Heart right ventricle (tissue), 16 donors: ENCODE data around the gene RASA4B. TPM values are rescaled to one million over a fixed set of nuclear protein-coding genes. Genes with fewer than 3 reads are reported as not detected.

ENCODE experiments used
- ATAC-seq, 8 donors: fragments of 200-7000 bp; cut with Tn5 transposase; one replicate each; pipeline ENCODE4 v1.9.1; 2020; ENCODE audit warnings: mild to moderate bottlenecking in 8 of 8, moderate library complexity in 8 of 8, moderate number of reproducible peaks in 1 of 8
- DNase-seq, 2 donors: peaks; one replicate each; pipeline ENCODE4 v3.0.0-alpha.2; 2020
- H3K27ac ChIP-seq, 10 donors: fragments of 200-600 bp; sonication (generic) in 2 of 10; one replicate each; pipeline versions ENCODE4 v1.5.0 to v1.8.0; 2020 to 2022; ENCODE audit warnings: mild to moderate bottlenecking in 3 of 10
- H3K27me3 ChIP-seq, 7 donors: fragments of 200-600 bp; one replicate each; pipeline ENCODE4 v1.8.0; 2021 to 2022; ENCODE audit warnings: mild to moderate bottlenecking in 2 of 7
- H3K36me3 ChIP-seq, 9 donors: fragments of 200-600 bp; sonication (generic) in 1 of 9; one replicate each; pipeline versions ENCODE4 v1.5.0 to v1.8.0; 2020 to 2022; ENCODE audit warnings: mild to moderate bottlenecking in 2 of 9
- H3K4me1 ChIP-seq, 9 donors: fragments of 200-600 bp; sonication (generic) in 1 of 9; one replicate each; pipeline versions ENCODE4 v1.5.0 to v1.8.0; 2020 to 2022; ENCODE audit warnings: mild to moderate bottlenecking in 4 of 9
- H3K4me3 ChIP-seq, 10 donors: fragments of 200-600 bp; sonication (generic) in 2 of 10; one replicate each; pipeline versions ENCODE4 v1.5.0 to v1.8.0; 2020 to 2022; ENCODE audit warnings: mild to moderate bottlenecking in 7 of 10, moderate library complexity in 2 of 10
- H3K9me3 ChIP-seq, 11 donors: fragments of 200-600 bp in 10 of 11; sonication (generic) in 2 of 11; one replicate each; pipeline versions ENCODE4 v1.5.0 to v1.8.0; 2013 to 2022; ENCODE audit warnings: mild to moderate bottlenecking in 2 of 11, control low read depth in 1 of 11, moderate library complexity in 1 of 11
- CTCF ChIP-seq, 9 donors: fragments of 200-600 bp; sonication (generic) in 2 of 9; IDR thresholded peaks; one replicate each; pipeline versions ENCODE4 v1.5.0 to v1.8.0; 2021 to 2022; ENCODE audit warnings: antibody characterized with exemption in 9 of 9, mild to moderate bottlenecking in 5 of 9, moderate library complexity in 1 of 9
- WGBS, 2 donors: extraction: QIAGEN DNeasy Blood & Tissue Kit; methylation state at CpG; one replicate each; pipeline ENCODE4 v1.1.7; 2013; ENCODE audit warnings: inconsistent platforms in 1 of 2; 5-methylcytosine and 5-hydroxymethylcytosine counted together
- intact Hi-C, 10 donors: fragments of 100-400 bp; cut with DNase I; formaldehyde crosslinking; loops; one replicate each; pipeline versions ENCODE4 v1.11.1 to v1.14.2; 2022
- polyA plus RNA-seq, 2 donors: library from polyadenylated mRNA; stranded (reverse); fragments of 200-250 nt; gene quantifications; one replicate each; pipeline ENCODE4 v1.2.3, GENCODE V29; 2013
- total RNA-seq, 10 donors: library from RNA; stranded (reverse); fragmentation: NEBNext Ultra II Directional in 3 of 10; extraction: Animal tissue kit (Norgen Biotek cat#: 25700) in 3 of 10; gene quantifications; one replicate each; pipeline versions ENCODE4 v1.2.1 to v1.2.4, GENCODE V29; 2021 to 2023
- donor health status: Arrhythmogenic right ventricular cardiomyopathy.
- donor health status: ischemic (EF 13 %, LVEDD 7.1; RV severe dilation, severe dysfunction).
- donor health status: healthy with polysubstance abuse.
- donor health status: DM: no; HTN: yes; CAD: no.
- donor health status: DM: no; HTN: no; CAD: no.
- donor health status: ischemic (EF 25% LVEDD 6.9; RV normal size, moderate dysfunction).
- donor health status: ischemic (EF 25% LVEDD 5.7; RV mildly dilated, moderate dysfunction).
- donor health status: healthy.
- donor health status: DM: yes; HTN: yes; CAD: no.
- donor health status: Ischemic cardiomyopathy.
- donor health status: ischemic (EF 35%, LVEDD 5.7; RV mildly dilated, moderate dysfunction).
- donor health status: nonischemic (EF 11% LVEDD 7.7; RV severe dilation, severe dysfunction).
- donor health status: DM: yes; HTN: yes; CAD: no.
- donor health status: PGD.
- donor health status: ischemic (EF 29% LVEDD 5.4; RV normal size, mild dysfunction).
- donor health status: nonischemic (EF 23%, LVEDD 6.1; RV moderate dilation, normal function).

RASA4B gene
- total and polyA plus RNA-seq, 12 donors: 1.3 to 23.9 (median 4.2) TPM

- Histone ChIP-seq H3K36me3 (peaks cover 0 to 41% (median 13%) of the 10 kb centered on the region in 9 donors), H3K27me3 (no peaks in the 10 kb centered on the region), H3K27ac (no peak overlapping the region), H3K9me3 (no peaks in the 10 kb centered on the region), H3K4me1 (no peaks in the 10 kb centered on the region), H3K4me3 (no peak overlapping the region)
- intact Hi-C loops: no loop called here
- WGBS, 2 donors: 88 to 89% methylated on average over 6 of the region's 6 CpGs
- DNase-seq: no peak
- ATAC-seq: no peak
- TF ChIP-seq CTCF (IDR thresholded peaks at IDR 0.05): no peak
Measured at GRCh38 chr7:102452451-102452850, 65.1 kb downstream of the RASA4B start.

- Histone ChIP-seq H3K27me3 (no peaks in the 10 kb centered on the region), H3K36me3 (peaks cover 0 to 41% (median 3%) of the 10 kb centered on the region in 9 donors), H3K9me3 (no peaks in the 10 kb centered on the region), H3K27ac (no peak overlapping the region), H3K4me1 (no peaks in the 10 kb centered on the region), H3K4me3 (no peak overlapping the region)
- ATAC-seq: peak in 1 of 8 donors; percentile 10
- intact Hi-C loops: no loop called here
- TF ChIP-seq CTCF (IDR thresholded peaks at IDR 0.05): no peak
- DNase-seq: no peak
- WGBS, 2 donors: 50% methylated on average over 23 of the region's 23 CpGs
Measured at GRCh38 chr7:102451371-102452054, 66.1 kb downstream of the RASA4B start.

GRCh38 chr7:102450242-102450641 is 67.3 kb downstream of the RASA4B start:
- no peak for DNase-seq
- Histone ChIP-seq H3K9me3 (no peaks in the 10 kb centered on the region), H3K4me3 (no peak overlapping the region), H3K4me1 (no peaks in the 10 kb centered on the region), H3K36me3 (peaks cover 0 to 41% (median 0%) of the 10 kb centered on the region in 9 donors), H3K27ac (no peak overlapping the region), H3K27me3 (no peaks in the 10 kb centered on the region)
- WGBS, 2 donors: 80 to 81% methylated on average over 6 of the region's 6 CpGs
- ATAC-seq: no peak
- intact Hi-C loops: no loop called here
- TF ChIP-seq CTCF (IDR thresholded peaks at IDR 0.05): peak in 3 of 9 donors; percentile 8 to 38 (median 14)

- intact Hi-C loops: loop anchor here in 1 of 10 donors (5.0 kb wide), 1 partner anchor 37 kb away; no protein-coding TSS in a partner anchor
- no peaks in the 10 kb centered on the region for H3K27me3 ChIP-seq
- H3K27ac ChIP-seq: no peak overlapping the region
- H3K9me3 ChIP-seq: no peaks in the 10 kb centered on the region
- no peak for TF ChIP-seq CTCF (IDR thresholded peaks at IDR 0.05)
- DNase-seq (no peak), ATAC-seq (no peak)
- no peaks in the 10 kb centered on the region for H3K4me1 ChIP-seq
- 98 to 99% methylated on average over 15 of the region's 15 CpGs for WGBS, 2 donors
- H3K4me3 ChIP-seq: no peak overlapping the region
- H3K36me3 ChIP-seq: peaks cover 0 to 48% (median 0%) of the 10 kb centered on the region in 9 donors
Measured at GRCh38 chr7:102449136-102449535, 68.4 kb downstream of the RASA4B start.
